Adipocyte (in vitro differentiated cells): Measurements from ENCODE around the gene CDX2.

ENCODE experiments used
- DNase-seq: peaks from one replicate; pipeline ENCODE4 v3.0.0-alpha.2; 2015; ENCODE audit warnings: low read depth
- H3K27me3 ChIP-seq: replicated peaks from 2 replicates; pipeline ENCODE4 v1.7.0; 2013; ENCODE audit warnings: mild to moderate bottlenecking, low read length, moderate library complexity; ENCODE audit not compliant: control insufficient read depth, insufficient read depth
- H3K36me3 ChIP-seq: 2 replicates; pipeline ENCODE4 v1.7.0; 2013; ENCODE audit warnings: low read length, mild to moderate bottlenecking, moderate library complexity; ENCODE audit not compliant: control insufficient read depth, insufficient read depth, severe bottlenecking
- H3K4me1 ChIP-seq: 2 replicates; pipeline ENCODE4 v1.7.0; 2013; ENCODE audit warnings: mild to moderate bottlenecking, low read length, moderate library complexity; ENCODE audit not compliant: control insufficient read depth, insufficient read depth
- H3K4me3 ChIP-seq: 2 replicates; pipeline ENCODE4 v1.7.0; 2013; ENCODE audit warnings: mild to moderate bottlenecking, low read length, moderate library complexity
- H3K9ac ChIP-seq: 2 replicates; pipeline ENCODE4 v1.7.0; 2013; ENCODE audit warnings: mild to moderate bottlenecking, low read length, moderate library complexity
- H3K9me3 ChIP-seq: 2 replicates; pipeline ENCODE4 v1.7.0; 2013; ENCODE audit warnings: mild to moderate bottlenecking, low read length, moderate library complexity; ENCODE audit not compliant: control insufficient read depth

Gene CDX2

DNA sequence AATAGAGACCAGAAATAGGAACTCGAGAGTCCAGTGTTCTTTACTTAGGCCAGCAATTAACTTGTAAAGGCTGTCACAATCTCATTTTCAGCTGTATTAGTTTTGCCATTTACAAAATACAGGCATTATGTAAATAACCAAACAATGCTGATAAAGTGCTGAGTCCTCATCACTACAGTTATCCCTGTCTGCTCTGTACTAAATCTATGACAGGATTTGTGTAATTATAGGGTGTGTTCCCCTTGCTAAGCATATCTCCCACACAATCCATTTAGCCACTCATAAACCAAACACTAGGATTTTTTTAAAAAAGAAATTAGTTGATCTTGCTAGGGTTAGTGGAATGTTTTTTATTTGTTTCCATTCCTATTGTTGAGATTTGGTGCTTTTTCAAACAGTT, 26.1 kb downstream of the CDX2 start:
- H3K4me3 ChIP-seq: no peak overlapping the region
- no peaks in the 10 kb centered on the region for H3K36me3 ChIP-seq
- no peak overlapping the region for H3K9ac ChIP-seq
- peaks cover 26% of the 10 kb centered on the region for H3K27me3 ChIP-seq
- H3K9me3 ChIP-seq: peaks cover 4% of the 10 kb centered on the region
- no peak for DNase-seq
- no peaks in the 10 kb centered on the region for H3K4me1 ChIP-seq

DNA sequence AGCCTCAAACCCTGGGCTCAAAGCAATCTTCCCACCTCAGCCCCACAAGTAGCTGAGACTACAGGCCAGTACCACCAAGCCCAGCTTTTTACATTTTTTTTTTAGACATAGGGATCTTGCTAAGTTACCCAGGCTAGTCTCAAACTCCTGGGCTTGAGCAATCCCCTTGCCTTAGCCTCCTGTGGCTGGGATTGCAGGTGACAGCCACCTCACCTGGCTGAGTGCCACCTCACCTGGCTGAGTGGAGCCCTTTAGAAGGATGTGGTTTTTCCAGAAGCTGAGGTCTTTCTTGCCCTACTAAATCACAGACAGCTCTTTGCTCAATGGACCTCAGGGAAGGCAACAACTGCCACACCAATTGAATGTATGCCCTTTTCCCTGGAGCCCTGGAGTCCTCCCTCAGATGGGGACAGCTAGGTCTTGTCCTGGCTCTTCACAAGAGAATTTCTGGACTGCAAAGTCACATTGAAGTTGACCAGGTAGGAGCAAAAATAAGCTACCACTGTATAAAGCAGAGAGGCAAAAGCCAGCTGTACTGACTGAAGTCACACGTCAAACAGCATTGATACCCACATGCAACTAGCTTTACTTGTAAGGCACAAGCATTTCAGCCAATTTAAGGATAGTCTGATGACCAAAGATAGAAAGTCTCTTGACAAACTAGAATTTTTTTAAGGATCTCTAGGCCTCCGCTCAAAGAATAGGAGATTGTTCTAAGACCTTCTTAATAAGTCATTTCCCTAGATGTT, 35.4 kb downstream of the CDX2 start:
- H3K4me3 ChIP-seq: no peak overlapping the region
- no peaks in the 10 kb centered on the region for H3K4me1 ChIP-seq
- H3K9me3 ChIP-seq: no peaks in the 10 kb centered on the region
- DNase-seq: no peak
- peaks cover 33% of the 10 kb centered on the region for H3K27me3 ChIP-seq
- H3K36me3 ChIP-seq: no peaks in the 10 kb centered on the region
- no peak overlapping the region for H3K9ac ChIP-seq

DNA sequence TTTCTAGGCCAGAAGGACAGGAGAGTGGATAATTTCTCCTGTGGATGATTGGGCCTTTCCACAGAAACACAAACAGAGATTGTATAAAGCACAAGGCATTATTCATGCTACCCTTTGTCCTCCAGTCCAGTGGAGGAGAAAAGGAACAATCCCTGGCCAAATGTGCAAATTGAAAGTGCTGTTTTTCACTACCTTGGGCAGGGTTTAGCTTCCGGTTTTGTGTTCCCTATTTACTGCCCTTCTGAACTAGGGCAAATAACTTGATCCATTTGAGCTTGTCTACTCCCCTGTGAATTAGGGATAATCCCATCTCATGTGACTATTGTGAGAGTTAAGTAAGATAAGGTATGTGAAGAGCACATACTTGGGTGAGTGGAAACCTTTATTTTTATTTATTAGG, 36.0 kb downstream of the CDX2 start:
- H3K27me3 ChIP-seq: peaks cover 40% of the 10 kb centered on the region
- no peak for DNase-seq
- H3K9ac ChIP-seq: no peak overlapping the region
- H3K4me3 ChIP-seq: no peak overlapping the region
- H3K9me3 ChIP-seq: no peaks in the 10 kb centered on the region
- no peaks in the 10 kb centered on the region for H3K36me3 ChIP-seq
- H3K4me1 ChIP-seq: no peaks in the 10 kb centered on the region

DNA sequence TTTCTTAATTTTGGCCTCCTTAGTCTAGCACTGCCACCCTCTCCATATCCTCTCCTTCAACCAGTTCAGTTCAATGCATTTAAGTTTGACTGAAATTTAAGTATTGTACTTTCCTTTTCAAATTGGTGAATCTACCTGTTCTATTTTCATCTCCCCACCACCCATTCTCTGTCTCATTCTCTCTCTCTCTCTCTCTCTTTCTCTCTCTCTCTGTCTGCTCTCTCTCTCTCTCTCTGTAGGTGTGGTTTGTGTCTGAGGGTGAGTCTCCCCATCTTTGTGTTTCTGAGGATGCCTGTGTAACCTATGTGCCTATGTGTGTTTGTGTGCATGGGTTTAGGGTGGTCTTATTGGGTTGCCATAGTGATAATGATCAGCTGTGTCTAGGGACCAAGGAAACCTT, 39.2 kb downstream of the CDX2 start:
- H3K36me3 ChIP-seq: no peaks in the 10 kb centered on the region

DNA sequence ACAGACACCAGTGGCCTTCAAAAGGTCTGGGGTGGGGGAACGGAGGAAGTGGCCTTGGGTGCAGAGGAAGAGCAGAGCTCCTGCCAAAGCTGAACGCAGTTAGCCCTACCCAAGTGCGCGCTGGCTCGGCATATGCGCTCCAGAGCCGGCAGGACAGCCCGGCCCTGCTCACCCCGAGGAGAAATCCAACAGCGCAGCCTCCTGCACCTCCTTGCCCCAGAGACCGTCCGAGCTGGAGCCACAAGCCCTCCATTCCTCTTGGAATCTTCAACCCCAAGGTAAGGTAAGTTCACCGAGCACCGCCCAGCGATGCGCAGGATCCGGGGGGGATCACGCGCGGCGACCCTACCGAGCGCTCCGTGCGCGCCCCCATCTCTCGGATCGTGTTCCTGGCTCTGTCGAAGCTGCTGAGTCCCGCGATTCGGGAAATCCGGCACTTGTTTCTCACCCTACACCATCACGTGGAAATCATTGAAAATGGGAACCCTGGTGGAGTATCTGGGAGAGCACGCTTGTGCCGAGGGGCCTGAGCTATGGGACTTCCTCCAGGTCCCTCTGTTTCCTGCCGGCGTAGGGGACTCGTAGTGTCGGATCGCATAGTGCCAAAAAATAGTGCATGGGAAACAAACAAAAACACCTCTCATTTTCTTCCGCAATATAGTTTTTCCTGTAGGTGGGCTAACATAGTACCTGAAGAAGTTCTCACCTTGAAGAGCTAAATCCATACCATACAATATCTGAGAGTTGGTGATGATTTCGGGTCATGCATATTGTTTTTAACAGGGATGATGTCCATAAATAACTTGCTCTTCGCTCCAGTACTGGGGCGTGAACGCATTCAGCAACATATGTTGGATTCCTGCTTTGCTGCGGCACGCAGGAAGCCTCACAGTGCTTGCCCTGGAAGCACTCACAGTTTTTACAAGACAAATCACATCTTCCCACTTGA, 40.0 kb downstream of the CDX2 start:
- Histone ChIP-seq H3K9ac (no peak overlapping the region), H3K4me1 (no peaks in the 10 kb centered on the region), H3K4me3 (no peak overlapping the region), H3K36me3 (no peaks in the 10 kb centered on the region), H3K27me3 (peaks cover 64% of the 10 kb centered on the region), H3K9me3 (no peaks in the 10 kb centered on the region)
- DNase-seq: no peak

More for the DNA sequence above, 39.2 kb downstream of the CDX2 start:
- Histone ChIP-seq H3K4me1 (no peaks in the 10 kb centered on the region), H3K9ac (no peak overlapping the region), H3K4me3 (no peak overlapping the region), H3K9me3 (no peaks in the 10 kb centered on the region), H3K27me3 (peaks cover 62% of the 10 kb centered on the region)
- DNase-seq: no peak

DNA sequence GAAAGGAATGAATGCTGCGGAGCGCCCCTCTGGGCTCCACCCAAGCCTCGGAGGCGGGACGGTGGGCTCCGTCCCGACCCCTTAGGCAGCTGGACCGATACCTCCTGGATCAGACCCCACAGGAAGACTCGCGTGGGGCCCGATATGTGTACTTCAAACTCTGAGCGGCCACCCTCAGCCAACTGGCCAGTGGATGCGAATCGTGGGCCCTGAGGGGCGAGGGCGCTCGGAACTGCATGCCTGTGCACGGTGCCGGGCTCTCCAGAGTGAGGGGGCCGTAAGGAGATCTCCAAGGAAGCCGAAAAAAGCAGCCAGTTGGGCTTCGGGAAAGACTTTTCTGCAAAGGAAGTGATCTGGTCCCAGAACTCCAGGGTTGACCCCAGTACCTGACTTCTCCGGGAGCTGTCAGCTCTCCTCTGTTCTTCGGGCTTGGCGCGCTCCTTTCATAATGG, 40.7 kb downstream of the CDX2 start:
- Histone ChIP-seq H3K9ac (no peak overlapping the region), H3K4me3 (no peak overlapping the region), H3K9me3 (no peaks in the 10 kb centered on the region), H3K27me3 (peaks cover 65% of the 10 kb centered on the region), H3K36me3 (no peaks in the 10 kb centered on the region), H3K4me1 (no peaks in the 10 kb centered on the region)
- DNase-seq: no peak

DNA sequence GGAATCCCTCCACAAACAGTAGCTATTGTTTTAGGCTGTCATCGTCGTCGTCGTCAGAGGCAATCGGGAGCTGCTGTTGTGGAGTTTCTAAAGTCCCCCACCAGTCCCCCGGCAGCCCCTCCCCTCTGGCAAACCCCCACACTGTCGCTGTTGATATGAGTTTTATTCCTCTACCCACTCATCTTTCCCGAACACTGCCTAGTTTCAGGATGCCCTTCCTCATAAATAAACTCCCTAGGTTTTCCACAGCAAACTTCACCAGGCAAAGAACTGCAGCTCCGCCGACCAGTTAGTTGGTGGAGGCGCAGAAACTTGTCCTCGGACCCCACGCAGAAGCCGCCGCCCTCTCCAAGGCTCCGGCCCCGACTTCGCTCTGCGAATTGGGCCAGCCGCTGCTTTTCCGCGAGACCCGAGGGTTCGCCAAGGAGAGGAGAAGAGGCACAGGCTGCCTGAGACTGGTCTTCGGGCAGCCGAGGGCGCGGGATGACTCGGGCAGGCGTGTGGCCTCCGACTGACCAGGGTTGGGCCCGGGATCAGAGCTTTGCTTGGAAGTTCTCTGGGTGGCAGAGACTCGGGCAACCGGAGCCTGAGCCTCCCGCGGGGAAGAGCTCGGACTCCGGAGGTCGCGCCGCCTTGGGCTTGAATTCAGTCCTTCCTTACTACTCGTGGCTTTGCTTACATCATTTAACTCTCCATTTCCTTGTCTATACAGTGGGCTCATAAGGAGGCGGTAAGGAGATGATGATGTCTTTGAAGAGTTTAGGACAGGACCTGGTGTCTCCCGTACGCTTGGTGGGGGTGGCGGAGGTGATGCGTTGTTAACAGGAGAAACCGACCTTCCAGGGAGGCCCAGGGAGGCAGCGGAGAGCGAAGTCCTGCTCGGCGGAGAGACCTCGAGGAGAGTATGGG, 41.4 kb downstream of the CDX2 start:
- no peak for DNase-seq
- H3K27me3 ChIP-seq: peaks cover 72% of the 10 kb centered on the region
- H3K9ac ChIP-seq: no peak overlapping the region
- no peak overlapping the region for H3K4me3 ChIP-seq
- H3K36me3 ChIP-seq: no peaks in the 10 kb centered on the region
- no peaks in the 10 kb centered on the region for H3K9me3 ChIP-seq
- no peaks in the 10 kb centered on the region for H3K4me1 ChIP-seq

DNA sequence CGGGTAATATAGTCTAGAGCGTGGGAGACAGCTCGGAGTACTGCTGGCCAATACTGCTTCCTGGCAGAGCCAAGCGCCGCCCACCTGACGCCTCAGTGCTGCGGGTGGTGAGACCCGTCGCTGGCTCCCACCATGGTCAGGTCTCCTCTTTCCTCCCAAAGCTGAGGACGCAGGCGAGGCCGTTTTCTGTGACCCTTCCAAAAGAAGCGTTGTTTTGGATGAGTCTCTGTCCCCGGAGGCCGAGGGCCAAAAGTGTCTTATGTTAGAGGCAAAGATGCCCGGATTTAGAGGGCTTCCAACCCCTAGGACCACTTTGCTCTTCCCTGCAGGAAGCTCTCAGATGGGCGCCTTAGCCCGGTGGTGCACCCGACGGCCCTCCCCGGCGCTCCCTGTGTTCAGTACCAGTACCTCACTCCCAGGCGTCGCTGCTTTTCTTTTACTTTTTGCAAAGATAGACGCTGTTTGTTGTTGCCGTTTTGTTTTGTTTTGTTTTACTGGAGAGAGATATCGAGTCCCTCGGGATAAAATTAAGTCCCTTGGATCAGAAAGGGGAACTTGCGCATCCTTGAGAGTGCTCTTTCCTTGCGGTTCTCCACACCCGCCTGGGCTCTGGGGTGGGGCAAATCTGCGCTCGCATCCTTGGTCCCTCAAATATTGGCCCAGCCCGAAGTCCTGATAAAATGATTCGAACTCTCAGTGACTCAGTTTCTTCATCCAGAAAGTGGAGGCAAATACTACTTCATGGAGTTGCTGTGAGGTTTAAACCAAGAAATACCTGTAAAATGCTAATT, 42.3 kb downstream of the CDX2 start:
- no peak overlapping the region for H3K4me3 ChIP-seq
- H3K4me1 ChIP-seq: no peaks in the 10 kb centered on the region
- no peaks in the 10 kb centered on the region for H3K36me3 ChIP-seq
- no peaks in the 10 kb centered on the region for H3K9me3 ChIP-seq
- H3K27me3 ChIP-seq: peaks cover 81% of the 10 kb centered on the region
- DNase-seq: no peak
- H3K9ac ChIP-seq: no peak overlapping the region

DNA sequence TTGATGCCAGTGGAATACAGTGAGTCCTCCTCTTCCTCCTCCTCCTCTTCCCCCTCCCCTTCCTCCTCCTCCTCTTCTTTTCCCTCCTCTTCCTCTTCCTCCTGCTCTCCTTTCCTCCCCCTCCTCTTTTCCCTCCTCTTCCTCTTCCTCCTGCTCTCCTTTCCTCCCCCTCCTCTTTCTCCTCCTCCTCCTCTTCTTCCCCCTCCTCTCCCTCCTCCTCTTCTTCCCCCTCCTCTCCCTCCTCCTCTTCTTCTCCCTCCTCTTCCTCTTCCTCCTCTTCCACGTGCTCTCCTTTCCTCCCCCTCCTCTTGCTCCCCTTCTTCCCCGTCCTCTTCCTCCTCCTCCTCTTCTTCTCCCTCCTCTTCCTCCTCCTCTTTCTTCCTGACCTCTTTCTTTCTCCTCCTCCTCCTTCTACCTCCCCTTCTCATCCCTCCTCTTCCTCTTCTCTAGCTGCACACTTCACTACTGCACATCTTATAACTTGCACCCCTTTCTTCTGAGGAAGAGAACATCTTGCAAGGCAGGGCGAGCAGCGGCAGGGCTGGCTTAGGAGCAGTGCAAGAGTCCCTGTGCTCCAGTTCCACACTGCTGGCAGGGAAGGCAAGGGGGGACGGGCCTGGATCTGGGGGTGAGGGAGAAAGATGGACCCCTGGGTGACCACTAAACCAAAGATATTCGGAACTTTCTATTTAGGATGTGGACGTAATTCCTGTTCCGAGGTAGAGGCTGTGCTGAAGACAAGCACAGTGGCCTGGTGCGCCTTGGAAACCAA, 43.7 kb downstream of the CDX2 start:
- Histone ChIP-seq H3K4me1 (peaks cover 6% of the 10 kb centered on the region), H3K27me3 (peaks cover 82% of the 10 kb centered on the region), H3K36me3 (no peaks in the 10 kb centered on the region), H3K9ac (no peak overlapping the region), H3K9me3 (no peaks in the 10 kb centered on the region), H3K4me3 (no peak overlapping the region)
- no peak for DNase-seq
